ENCODE measurements around the gene CCN6.

The CCN6 gene

DNA sequence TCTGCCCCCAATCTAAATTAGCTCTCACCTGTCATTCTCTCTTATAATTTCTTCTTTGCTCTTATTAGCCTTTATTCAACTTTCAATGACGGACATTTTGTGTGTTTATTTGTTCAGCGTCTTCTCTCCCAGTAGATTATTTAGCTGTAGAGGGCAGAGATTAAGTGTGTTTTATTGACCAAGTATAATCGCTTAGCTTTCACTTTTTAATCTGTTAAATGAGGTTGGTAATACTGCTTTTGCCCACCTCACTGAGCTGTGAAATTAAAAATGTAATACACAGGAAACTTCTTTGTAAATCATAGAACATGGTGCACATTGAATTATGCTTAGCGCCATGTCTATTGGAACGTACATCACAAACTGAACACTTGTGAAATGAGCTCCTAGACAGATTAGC is 3.5 kb upstream of the CCN6 start:
- TF ChIP-seq FOXM1 (IDR thresholded peaks at IDR 0.05; ENCODE audit: borderline replicate concordance, low read depth): no peak
- TF ChIP-seq, protein P1, sequence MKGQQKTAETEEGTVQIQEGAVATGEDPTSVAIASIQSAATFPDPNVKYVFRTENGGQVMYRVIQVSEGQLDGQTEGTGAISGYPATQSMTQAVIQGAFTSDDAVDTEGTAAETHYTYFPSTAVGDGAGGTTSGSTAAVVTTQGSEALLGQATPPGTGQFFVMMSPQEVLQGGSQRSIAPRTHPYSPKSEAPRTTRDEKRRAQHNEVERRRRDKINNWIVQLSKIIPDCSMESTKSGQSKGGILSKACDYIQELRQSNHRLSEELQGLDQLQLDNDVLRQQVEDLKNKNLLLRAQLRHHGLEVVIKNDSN (IDR thresholded peaks at IDR 0.05): no peak
- TF ChIP-seq, protein P2, sequence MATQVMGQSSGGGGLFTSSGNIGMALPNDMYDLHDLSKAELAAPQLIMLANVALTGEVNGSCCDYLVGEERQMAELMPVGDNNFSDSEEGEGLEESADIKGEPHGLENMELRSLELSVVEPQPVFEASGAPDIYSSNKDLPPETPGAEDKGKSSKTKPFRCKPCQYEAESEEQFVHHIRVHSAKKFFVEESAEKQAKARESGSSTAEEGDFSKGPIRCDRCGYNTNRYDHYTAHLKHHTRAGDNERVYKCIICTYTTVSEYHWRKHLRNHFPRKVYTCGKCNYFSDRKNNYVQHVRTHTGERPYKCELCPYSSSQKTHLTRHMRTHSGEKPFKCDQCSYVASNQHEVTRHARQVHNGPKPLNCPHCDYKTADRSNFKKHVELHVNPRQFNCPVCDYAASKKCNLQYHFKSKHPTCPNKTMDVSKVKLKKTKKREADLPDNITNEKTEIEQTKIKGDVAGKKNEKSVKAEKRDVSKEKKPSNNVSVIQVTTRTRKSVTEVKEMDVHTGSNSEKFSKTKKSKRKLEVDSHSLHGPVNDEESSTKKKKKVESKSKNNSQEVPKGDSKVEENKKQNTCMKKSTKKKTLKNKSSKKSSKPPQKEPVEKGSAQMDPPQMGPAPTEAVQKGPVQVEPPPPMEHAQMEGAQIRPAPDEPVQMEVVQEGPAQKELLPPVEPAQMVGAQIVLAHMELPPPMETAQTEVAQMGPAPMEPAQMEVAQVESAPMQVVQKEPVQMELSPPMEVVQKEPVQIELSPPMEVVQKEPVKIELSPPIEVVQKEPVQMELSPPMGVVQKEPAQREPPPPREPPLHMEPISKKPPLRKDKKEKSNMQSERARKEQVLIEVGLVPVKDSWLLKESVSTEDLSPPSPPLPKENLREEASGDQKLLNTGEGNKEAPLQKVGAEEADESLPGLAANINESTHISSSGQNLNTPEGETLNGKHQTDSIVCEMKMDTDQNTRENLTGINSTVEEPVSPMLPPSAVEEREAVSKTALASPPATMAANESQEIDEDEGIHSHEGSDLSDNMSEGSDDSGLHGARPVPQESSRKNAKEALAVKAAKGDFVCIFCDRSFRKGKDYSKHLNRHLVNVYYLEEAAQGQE (IDR thresholded peaks at IDR 0.05; ENCODE audit: low read depth): no peak
- no peak for TF ChIP-seq TCF12 (IDR thresholded peaks at IDR 0.05; ENCODE audit: low read depth)
- TF ChIP-seq YY1 (IDR thresholded peaks at IDR 0.05; ENCODE audit: low read depth): no peak
- TF ChIP-seq TAF1 (IDR thresholded peaks at IDR 0.05; ENCODE audit: low read depth): no peak
- no peak for TF ChIP-seq CREB1 (IDR thresholded peaks at IDR 0.05; ENCODE audit: low read depth)
- no peak for TF ChIP-seq NFIC (IDR thresholded peaks at IDR 0.05)
- TF ChIP-seq EP300 (IDR thresholded peaks at IDR 0.05; ENCODE audit: borderline replicate concordance): no peak
- no peak for TF ChIP-seq ZBTB7A (IDR thresholded peaks at IDR 0.05; ENCODE audit: low read depth)
- no peak for TF ChIP-seq CEBPB (IDR thresholded peaks at IDR 0.05)
- TF ChIP-seq, protein P3, sequence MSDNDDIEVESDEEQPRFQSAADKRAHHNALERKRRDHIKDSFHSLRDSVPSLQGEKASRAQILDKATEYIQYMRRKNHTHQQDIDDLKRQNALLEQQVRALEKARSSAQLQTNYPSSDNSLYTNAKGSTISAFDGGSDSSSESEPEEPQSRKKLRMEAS (IDR thresholded peaks at IDR 0.05): no peak
- no peak for TF ChIP-seq TEAD4 (IDR thresholded peaks at IDR 0.05)
- no peak for TF ChIP-seq EGR1 (IDR thresholded peaks at IDR 0.05)

DNA sequence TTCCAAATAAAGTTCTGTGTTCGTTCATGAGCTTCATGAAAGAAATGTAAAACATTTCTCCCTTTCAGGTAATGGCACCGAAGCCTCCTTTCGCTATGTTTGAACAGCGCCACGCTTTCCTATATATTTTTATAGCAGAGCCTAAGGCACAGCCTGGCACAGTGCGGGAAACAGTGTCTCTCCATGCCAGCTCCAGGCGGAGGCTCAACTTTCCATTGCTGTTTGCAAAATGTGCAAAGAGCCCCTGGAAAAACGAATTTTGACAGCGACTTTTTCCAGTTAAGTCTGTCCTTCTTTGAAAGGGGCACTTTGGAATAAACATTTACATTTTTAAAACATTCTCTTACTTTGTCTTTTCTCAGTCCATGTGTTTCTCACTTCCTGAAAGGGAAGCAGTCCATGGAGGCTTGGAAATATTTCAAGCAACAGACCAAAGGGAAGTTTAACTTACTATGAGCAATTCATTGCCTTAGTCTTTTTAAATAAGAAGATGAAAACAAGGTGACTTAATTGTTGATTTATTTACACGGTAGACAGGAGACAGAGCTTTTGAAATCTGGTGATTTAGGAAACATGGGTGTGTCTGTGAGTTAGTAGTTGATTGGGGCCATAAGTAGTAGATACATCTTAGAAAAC is 769 bp downstream of the CCN6 start:
- TF ChIP-seq CREB1 (IDR thresholded peaks at IDR 0.05; ENCODE audit: low read depth) (no peak), FOXM1 (IDR thresholded peaks at IDR 0.05; ENCODE audit: borderline replicate concordance, low read depth) (no peak), ZBTB7A (IDR thresholded peaks at IDR 0.05; ENCODE audit: low read depth) (no peak)
- TF ChIP-seq, protein P3 (IDR thresholded peaks at IDR 0.05): no peak

DNA sequence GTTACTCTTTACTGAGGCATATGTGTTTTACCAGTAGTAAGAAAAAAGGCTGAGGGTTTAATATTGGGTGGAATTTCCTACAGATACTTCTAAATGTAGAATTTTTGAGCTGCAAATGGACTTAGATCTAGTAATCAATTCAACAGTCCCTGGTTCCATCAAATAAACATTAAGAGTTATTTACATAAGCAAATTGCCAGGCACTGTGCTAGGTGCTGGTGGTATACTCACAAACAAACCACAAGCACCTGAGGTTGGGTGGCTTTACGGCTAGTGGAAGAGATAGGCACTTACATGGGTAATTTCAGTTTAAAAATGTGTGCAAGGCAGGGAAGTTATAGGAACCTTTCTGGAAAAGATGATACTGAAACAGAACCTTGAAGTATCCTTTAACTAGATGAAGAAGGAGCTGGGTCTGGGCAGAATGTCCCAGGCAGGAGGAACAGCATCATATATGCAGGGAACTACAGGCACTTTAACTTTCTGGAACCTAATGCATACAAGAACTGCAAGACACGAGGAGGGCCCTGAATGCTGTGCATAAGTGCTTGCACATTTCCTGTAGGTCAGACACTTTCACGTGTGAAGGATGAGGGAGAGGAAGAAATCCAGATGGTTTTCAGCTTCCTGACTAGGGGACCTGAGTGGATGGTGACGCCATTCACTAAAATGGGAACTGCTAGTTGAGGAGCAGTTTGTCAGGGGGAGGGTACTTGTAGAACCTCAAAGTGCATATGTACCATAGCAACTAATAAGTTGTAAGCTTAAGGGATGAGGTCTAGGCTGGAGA is 4.5 kb downstream of the CCN6 start:
- TF ChIP-seq TEAD4 (IDR thresholded peaks at IDR 0.05) (no peak), EP300 (IDR thresholded peaks at IDR 0.05; ENCODE audit: borderline replicate concordance) (no peak), EGR1 (IDR thresholded peaks at IDR 0.05) (no peak), CEBPB (IDR thresholded peaks at IDR 0.05) (no peak), ZBTB7A (IDR thresholded peaks at IDR 0.05; ENCODE audit: low read depth) (no peak), TCF12 (IDR thresholded peaks at IDR 0.05; ENCODE audit: low read depth) (no peak), CREB1 (IDR thresholded peaks at IDR 0.05; ENCODE audit: low read depth) (no peak), TAF1 (IDR thresholded peaks at IDR 0.05; ENCODE audit: low read depth) (no peak), YY1 (IDR thresholded peaks at IDR 0.05; ENCODE audit: low read depth) (no peak), RAD21 (IDR thresholded peaks at IDR 0.05; ENCODE audit: low read depth) (no peak), FOXM1 (IDR thresholded peaks at IDR 0.05; ENCODE audit: borderline replicate concordance, low read depth) (no peak), NFIC (IDR thresholded peaks at IDR 0.05) (no peak)
- TF ChIP-seq, protein P1 (IDR thresholded peaks at IDR 0.05): no peak
- TF ChIP-seq, protein P2 (IDR thresholded peaks at IDR 0.05; ENCODE audit: low read depth): no peak
- TF ChIP-seq, protein P3 (IDR thresholded peaks at IDR 0.05): no peak

DNA sequence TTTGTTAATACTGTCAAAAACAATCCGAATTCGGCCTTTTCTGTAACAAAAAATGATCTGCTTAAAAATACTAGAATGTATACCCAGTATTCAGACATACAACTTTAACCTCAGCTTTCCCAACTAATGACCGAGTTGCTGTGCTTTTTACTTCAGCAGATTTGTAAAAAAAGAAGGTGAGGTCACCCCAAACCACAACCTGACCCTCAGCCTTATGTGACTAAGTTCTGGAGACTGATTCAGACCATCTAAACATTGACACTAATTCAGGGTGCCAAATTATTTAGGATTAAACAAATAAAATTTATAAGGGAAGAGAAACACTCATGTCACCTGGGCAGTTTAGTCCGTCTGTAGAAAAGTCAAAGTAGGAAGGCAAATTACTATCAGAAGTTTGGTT is 7.7 kb downstream of the CCN6 start:
- TF ChIP-seq TAF1 (IDR thresholded peaks at IDR 0.05; ENCODE audit: low read depth): no peak
- TF ChIP-seq, protein P2 (IDR thresholded peaks at IDR 0.05; ENCODE audit: low read depth): no peak
- TF ChIP-seq CEBPB (IDR thresholded peaks at IDR 0.05): no peak
- TF ChIP-seq FOXM1 (IDR thresholded peaks at IDR 0.05; ENCODE audit: borderline replicate concordance, low read depth): no peak
- TF ChIP-seq ZBTB7A (IDR thresholded peaks at IDR 0.05; ENCODE audit: low read depth): no peak

Data from Ishikawa (cell line).